ENCODE measurements around the gene ARMC2. TPM values are rescaled to one million over a fixed set of nuclear protein-coding genes. Genes with fewer than 3 reads are reported as not detected.
"Not testable (repeated sequence)": the region's sequence is repeated elsewhere in the genome, so short reads cannot be mapped to it uniquely, and the experiment has no call there.

ARMC2 gene
- total and polyA plus RNA-seq, 2 of the 4 experiments (the other 2 are of a cell fraction) = 0.72 to 3.9 TPM

GRCh38 chr6:108974201-108974600 lies 126.0 kb downstream of the ARMC2 start:
- no peaks in the 10 kb centered on the region for H3K36me3 ChIP-seq (ENCODE audit: control insufficient read depth, insufficient read depth, low read length)
- intact Hi-C loops (cut with micrococcal nuclease) (no loop called here), in situ Hi-C loops (cut with MboI; ENCODE audit: low sequenced_read_pairs) (no loop called here), dilution Hi-C loops (cut with HindIII; ENCODE audit: low sequenced_read_pairs, unreplicated experiment) (no loop called here)
- no peak overlapping the region for H3K23ac ChIP-seq (ENCODE audit: low read depth, low read length)
- no peaks in the 10 kb centered on the region; the same call in 1 of the 2 replicates for H3K4me1 ChIP-seq (ENCODE audit: control insufficient read depth, insufficient read depth, low read length)
- no peak for DNase-seq
- H2BK20ac ChIP-seq (ENCODE audit: low read depth, low read length) = no peak overlapping the region
- H2AK5ac ChIP-seq (ENCODE audit: low read depth, low read length) = no peak overlapping the region
- H3K4me2 ChIP-seq (ENCODE audit: low read depth, low read length) = no peak overlapping the region
- H3K9ac ChIP-seq (ENCODE audit: low read depth, low read length) = no peak overlapping the region
- H3K9me3 ChIP-seq (ENCODE audit: control insufficient read depth, insufficient read depth, low read length) = no peaks in the 10 kb centered on the region
- H4K91ac ChIP-seq (ENCODE audit: insufficient read depth, low read depth, low read length) = no peak overlapping the region
- no peak for TF ChIP-seq RFX5 (IDR thresholded peaks at IDR 0.05; ENCODE audit: low read depth, low read length)
- no peaks in the 10 kb centered on the region for H3K9me1 ChIP-seq (ENCODE audit: insufficient read depth, low read length)
- no peak overlapping the region for H2BK15ac ChIP-seq (ENCODE audit: low read depth, low read length)
- H3K79me1 ChIP-seq (ENCODE audit: low read depth in 1 of 2, low read length in 2 of 2) = no peaks in the 10 kb centered on the region
- H2BK5ac ChIP-seq (ENCODE audit: low read depth, low read length, poor library complexity, severe bottlenecking) = no peak overlapping the region
- H4K8ac ChIP-seq (ENCODE audit: low read depth in 2 of 2, low read length in 2 of 2) = no peak overlapping the region
- no peak for ATAC-seq (ENCODE audit: low read depth)
- H2AFZ ChIP-seq (replicated peaks; ENCODE audit: low read length, poor library complexity) = no peak overlapping the region
- no TSS peak for BruUV-seq (replicated peaks)
- no peak overlapping the region for H3K14ac ChIP-seq (replicated peaks; ENCODE audit: low read depth, low read length)
- H3K27me3 ChIP-seq (ENCODE audit: control insufficient read depth, insufficient read depth, low read length) = no peaks in the 10 kb centered on the region; the same call in 1 of the 2 replicates
- no peak overlapping the region for H3K4me3 ChIP-seq (ENCODE audit: insufficient read depth, low read depth, low read length)
- no peak overlapping the region for H4K5ac ChIP-seq (ENCODE audit: low read depth, low read length)
- ChIA-PET POLR2A (ENCODE audit: unreplicated experiment) (no interaction called here), CTCF (no interaction called here)
- H3K4ac ChIP-seq (ENCODE audit: low read depth, low read length) = no peak overlapping the region
- no CpG with 5 or more reads among the region's 1 CpG for WGBS, 2 experiments (ENCODE audit: extremely low coverage in 2 of 2, insufficient read length in 1 of 2)
- H4K20me1 ChIP-seq (ENCODE audit: insufficient read depth, low read length) = no peaks in the 10 kb centered on the region
- no peak overlapping the region for H2AK9ac ChIP-seq (replicated peaks; ENCODE audit: low read depth, low read length, poor library complexity)
- no peak overlapping the region for H3K18ac ChIP-seq (ENCODE audit: low read depth, low read length)
- H3K27ac ChIP-seq (ENCODE audit: insufficient read depth, low read length) = no peak overlapping the region
- no peak overlapping the region for H3K56ac ChIP-seq (ENCODE audit: extremely low read depth, insufficient read depth, low read length)
- no peak overlapping the region for H2BK120ac ChIP-seq (ENCODE audit: low read depth, low read length)

- H2AK9ac ChIP-seq (replicated peaks; ENCODE audit: low read depth, low read length, poor library complexity); H3K56ac ChIP-seq (ENCODE audit: extremely low read depth, insufficient read depth, low read length); H2AFZ ChIP-seq (replicated peaks; ENCODE audit: low read length, poor library complexity); POLR2A ChIA-PET (ENCODE audit: unreplicated experiment); H4K91ac ChIP-seq (ENCODE audit: insufficient read depth, low read depth, low read length); H4K8ac ChIP-seq (ENCODE audit: low read depth in 2 of 2, low read length in 2 of 2); H2BK15ac ChIP-seq (ENCODE audit: low read depth, low read length); H4K5ac ChIP-seq (ENCODE audit: low read depth, low read length); H3K4me1 ChIP-seq (ENCODE audit: control insufficient read depth, insufficient read depth, low read length); H4K20me1 ChIP-seq (ENCODE audit: insufficient read depth, low read length); H3K9ac ChIP-seq (ENCODE audit: low read depth, low read length); H2BK5ac ChIP-seq (ENCODE audit: low read depth, low read length, poor library complexity, severe bottlenecking); H3K4me3 ChIP-seq (ENCODE audit: insufficient read depth, low read depth, low read length); BruUV-seq (replicated peaks); DNase-seq; H3K9me1 ChIP-seq (ENCODE audit: insufficient read depth, low read length); H3K4ac ChIP-seq (ENCODE audit: low read depth, low read length); H3K36me3 ChIP-seq (ENCODE audit: control insufficient read depth, insufficient read depth, low read length); H3K18ac ChIP-seq (ENCODE audit: low read depth, low read length); H3K23ac ChIP-seq (ENCODE audit: low read depth, low read length); H2BK20ac ChIP-seq (ENCODE audit: low read depth, low read length); H3K9me3 ChIP-seq (ENCODE audit: control insufficient read depth, insufficient read depth, low read length); H2BK120ac ChIP-seq (ENCODE audit: low read depth, low read length); H3K14ac ChIP-seq (replicated peaks; ENCODE audit: low read depth, low read length); H3K4me2 ChIP-seq (ENCODE audit: low read depth, low read length); H2AK5ac ChIP-seq (ENCODE audit: low read depth, low read length); dilution Hi-C loops (cut with HindIII; ENCODE audit: low sequenced_read_pairs, unreplicated experiment); H3K27me3 ChIP-seq (ENCODE audit: control insufficient read depth, insufficient read depth, low read length); in situ Hi-C loops (cut with MboI; ENCODE audit: low sequenced_read_pairs); H3K27ac ChIP-seq (ENCODE audit: insufficient read depth, low read length); intact Hi-C loops (cut with micrococcal nuclease); H3K79me1 ChIP-seq (ENCODE audit: low read depth in 1 of 2, low read length in 2 of 2); ATAC-seq (ENCODE audit: low read depth): not testable (repeated sequence)
- WGBS, 2 experiments (ENCODE audit: extremely low coverage in 2 of 2, insufficient read length in 1 of 2) = no CpG with 5 or more reads among the region's 1 CpG
- CTCF ChIA-PET = interaction anchor here (0.6 kb wide), 1 partner anchor 551 kb away, joined by 4 read pairs; no protein-coding TSS in a partner anchor
These were observed 130.4 kb downstream of the ARMC2 start for GRCh38 chr6:108978638-108979037.
